ENCODE results near the gene MED4. TPM values are rescaled to one million over a fixed set of nuclear protein-coding genes. Genes with fewer than 3 reads are reported as not detected.
"Not testable (repeated sequence)": the region's sequence is repeated elsewhere in the genome, so short reads cannot be mapped to it uniquely, and the experiment has no call there.

Gene MED4
- total RNA-seq, 1 experiment from 2014 or later: 28.5 TPM

GRCh38 chr13:48066310-48066989 is 28.5 kb downstream of the MED4 start:
- no peak for DNase-seq
- TF ChIP-seq CTCF (IDR thresholded peaks at IDR 0.05; ENCODE audit: unreplicated experiment): no peak
- CTCF ChIA-PET: interaction anchor here (0.6 kb wide), 1 partner anchor 188 kb away, joined by 3 read pairs; no protein-coding TSS in a partner anchor
- intact Hi-C loops (cut with micrococcal nuclease; ENCODE audit: unreplicated experiment): no loop called here
- H3K27ac Mint-ChIP-seq (ENCODE audit: unreplicated experiment): no peak overlapping the region
- H3K4me3 Mint-ChIP-seq (ENCODE audit: low read depth, unreplicated experiment): no peak overlapping the region
- H3K9me3 Mint-ChIP-seq (ENCODE audit: low read depth, unreplicated experiment): no peaks in the 10 kb centered on the region
- no peaks in the 10 kb centered on the region for H3K4me1 Mint-ChIP-seq (ENCODE audit: low read depth, unreplicated experiment)
- no TSS peak for BruUV-seq (replicated peaks)
- peaks cover 14% of the 10 kb centered on the region for H3K36me3 Mint-ChIP-seq (ENCODE audit: insufficient read depth, unreplicated experiment)
- H3K27me3 Mint-ChIP-seq (ENCODE audit: unreplicated experiment): no peaks in the 10 kb centered on the region

DNA sequence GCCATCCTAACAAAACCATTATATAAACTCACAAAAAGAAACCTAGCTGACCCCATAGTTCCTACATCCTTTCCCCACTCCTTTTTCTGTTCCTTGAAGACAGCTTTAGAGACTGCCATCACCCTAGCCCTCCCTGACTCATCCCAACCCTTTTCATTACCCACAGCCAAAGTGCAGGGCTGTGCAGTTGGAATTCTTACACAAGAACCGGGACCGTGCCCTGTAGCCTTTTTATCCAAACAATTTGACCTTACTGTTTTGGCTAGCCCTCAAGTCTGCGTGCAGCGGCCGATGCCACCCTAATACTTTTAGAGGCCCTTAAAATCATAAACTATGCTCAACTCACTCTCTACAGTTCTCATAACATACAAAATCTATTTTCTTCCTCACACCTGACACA is 35.0 kb downstream of the MED4 start:
- H3K27ac Mint-ChIP-seq (ENCODE audit: unreplicated experiment); DNase-seq; H3K9me3 Mint-ChIP-seq (ENCODE audit: low read depth, unreplicated experiment); BruUV-seq (replicated peaks); intact Hi-C loops (cut with micrococcal nuclease; ENCODE audit: unreplicated experiment); H3K4me3 Mint-ChIP-seq (ENCODE audit: low read depth, unreplicated experiment); CTCF ChIA-PET; H3K4me1 Mint-ChIP-seq (ENCODE audit: low read depth, unreplicated experiment); H3K27me3 Mint-ChIP-seq (ENCODE audit: unreplicated experiment); H3K36me3 Mint-ChIP-seq (ENCODE audit: insufficient read depth, unreplicated experiment): not testable (repeated sequence)

- intact Hi-C loops (cut with micrococcal nuclease; ENCODE audit: unreplicated experiment); DNase-seq; H3K4me3 Mint-ChIP-seq (ENCODE audit: low read depth, unreplicated experiment); H3K27ac Mint-ChIP-seq (ENCODE audit: unreplicated experiment); BruUV-seq (replicated peaks); H3K27me3 Mint-ChIP-seq (ENCODE audit: unreplicated experiment); H3K4me1 Mint-ChIP-seq (ENCODE audit: low read depth, unreplicated experiment); H3K36me3 Mint-ChIP-seq (ENCODE audit: insufficient read depth, unreplicated experiment); CTCF ChIA-PET; H3K9me3 Mint-ChIP-seq (ENCODE audit: low read depth, unreplicated experiment): not testable (repeated sequence)
Observed at GRCh38 chr13:48058536-48058935, 36.4 kb downstream of the MED4 start.

DNA sequence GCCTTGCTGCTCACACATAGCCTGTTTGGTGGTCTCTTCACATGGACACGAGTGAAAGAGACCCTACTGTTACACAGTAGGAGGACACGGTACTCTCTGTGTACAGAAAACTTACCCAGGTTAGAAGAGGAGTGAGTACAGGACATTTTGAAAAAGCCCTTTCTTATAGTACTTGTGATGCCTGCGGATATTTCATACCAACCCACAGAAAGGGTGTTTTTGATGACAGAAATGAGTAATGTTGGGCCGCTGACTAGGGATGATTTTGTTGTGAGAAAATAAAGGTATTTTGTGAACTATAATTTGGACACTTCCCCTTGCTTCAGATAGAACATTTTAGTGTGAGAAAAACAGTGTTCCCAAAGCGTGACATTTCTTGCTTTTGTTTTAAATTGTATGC is 39.2 kb downstream of the MED4 start:
- H3K9me3 Mint-ChIP-seq (ENCODE audit: low read depth, unreplicated experiment): no peaks in the 10 kb centered on the region
- no peak for TF ChIP-seq CTCF (IDR thresholded peaks at IDR 0.05; ENCODE audit: unreplicated experiment)
- CTCF ChIA-PET: no interaction called here
- intact Hi-C loops (cut with micrococcal nuclease; ENCODE audit: unreplicated experiment): no loop called here
- no peak overlapping the region for H3K4me3 Mint-ChIP-seq (ENCODE audit: low read depth, unreplicated experiment)
- H3K4me1 Mint-ChIP-seq (ENCODE audit: low read depth, unreplicated experiment): no peaks in the 10 kb centered on the region
- no peak for DNase-seq
- H3K27me3 Mint-ChIP-seq (ENCODE audit: unreplicated experiment): no peaks in the 10 kb centered on the region
- H3K36me3 Mint-ChIP-seq (ENCODE audit: insufficient read depth, unreplicated experiment): peaks cover 9% of the 10 kb centered on the region
- no TSS peak for BruUV-seq (replicated peaks)
- H3K27ac Mint-ChIP-seq (ENCODE audit: unreplicated experiment): no peak overlapping the region

- CTCF ChIA-PET: no interaction called here
- Mint-ChIP-seq H3K9me3 (ENCODE audit: low read depth, unreplicated experiment) (no peaks in the 10 kb centered on the region), H3K4me1 (ENCODE audit: low read depth, unreplicated experiment) (no peaks in the 10 kb centered on the region), H3K4me3 (ENCODE audit: low read depth, unreplicated experiment) (no peak overlapping the region), H3K27ac (ENCODE audit: unreplicated experiment) (no peak overlapping the region), H3K27me3 (ENCODE audit: unreplicated experiment) (no peaks in the 10 kb centered on the region), H3K36me3 (ENCODE audit: insufficient read depth, unreplicated experiment) (peaks cover 12% of the 10 kb centered on the region)
- DNase-seq: no peak
- intact Hi-C loops (cut with micrococcal nuclease; ENCODE audit: unreplicated experiment): no loop called here
- TF ChIP-seq CTCF (IDR thresholded peaks at IDR 0.05; ENCODE audit: unreplicated experiment): no peak
- BruUV-seq (replicated peaks): no TSS peak
Observed at GRCh38 chr13:48054601-48055000, 40.3 kb downstream of the MED4 start.
